SU-DHL-6 (cell line): ENCODE results near the gene RXFP2.

Experiments
- CTCF ChIP-seq: fragments of 200-600 bp; sonication (generic); IDR thresholded peaks from one replicate; pipeline ENCODE4 v1.5.1; 2017; ENCODE audit warnings: antibody characterized with exemption, mild to moderate bottlenecking, low read length, moderate library complexity; ENCODE audit not compliant: insufficient read depth, poor library complexity, severe bottlenecking
- EZH2phosphoT487 ChIP-seq: fragments of 200-600 bp; sonication (generic), shearing (Covaris generic); conservative IDR thresholded peaks from 2 replicates; pipeline ENCODE4 v1.6.1; 2018; ENCODE audit warnings: mild to moderate bottlenecking, antibody characterized with exemption, low read length, moderate library complexity, mixed read lengths

DNA sequence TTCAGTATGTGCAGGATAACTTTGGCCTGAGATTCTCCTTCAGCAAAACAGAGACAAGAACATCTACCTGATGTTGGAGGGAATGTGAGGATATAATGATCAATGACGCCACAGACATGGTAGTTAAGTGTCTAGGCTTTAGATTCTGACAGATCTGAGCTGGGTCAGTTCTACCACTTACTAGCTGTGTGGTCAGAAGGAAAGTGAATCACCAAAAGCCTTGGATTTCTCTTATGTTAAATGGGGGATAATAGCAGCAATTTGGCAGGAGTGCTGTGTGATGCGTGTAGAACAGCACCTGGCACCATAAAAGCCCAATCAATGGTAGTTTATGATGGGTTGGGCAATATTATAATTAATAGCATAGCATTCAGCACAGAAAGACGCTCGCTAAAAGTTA lies 41.7 kb downstream of the RXFP2 start:
- TF ChIP-seq CTCF (no peak), EZH2phosphoT487 (no peak)
